ENCODE data around the gene CHST13. TPM values are rescaled to one million over a fixed set of nuclear protein-coding genes. Genes with fewer than 3 reads are reported as not detected.

Gene CHST13
- total RNA-seq, 1 donor from 2014 or later, result not detected

DNA sequence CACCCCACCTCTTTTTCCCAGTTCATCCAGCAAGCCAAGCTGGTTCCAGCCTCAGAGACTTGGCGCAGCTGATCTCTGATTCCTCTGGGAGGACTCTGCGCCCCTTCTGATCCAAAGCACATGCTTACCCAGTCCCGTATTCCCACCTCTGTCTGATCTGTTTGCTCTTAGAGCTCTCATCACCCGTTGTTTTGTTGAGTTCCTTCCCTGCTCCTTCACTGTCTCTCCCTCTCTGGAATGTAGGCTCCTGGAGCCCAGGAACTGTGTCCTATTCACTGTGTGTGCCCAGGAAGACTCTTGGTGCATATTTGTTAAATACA, 46.9 kb upstream of the CHST13 start:
- H3K9me3 Mint-ChIP-seq (ENCODE audit: low read depth), result no peaks in the 10 kb centered on the region
- TF ChIP-seq, protein P1, sequence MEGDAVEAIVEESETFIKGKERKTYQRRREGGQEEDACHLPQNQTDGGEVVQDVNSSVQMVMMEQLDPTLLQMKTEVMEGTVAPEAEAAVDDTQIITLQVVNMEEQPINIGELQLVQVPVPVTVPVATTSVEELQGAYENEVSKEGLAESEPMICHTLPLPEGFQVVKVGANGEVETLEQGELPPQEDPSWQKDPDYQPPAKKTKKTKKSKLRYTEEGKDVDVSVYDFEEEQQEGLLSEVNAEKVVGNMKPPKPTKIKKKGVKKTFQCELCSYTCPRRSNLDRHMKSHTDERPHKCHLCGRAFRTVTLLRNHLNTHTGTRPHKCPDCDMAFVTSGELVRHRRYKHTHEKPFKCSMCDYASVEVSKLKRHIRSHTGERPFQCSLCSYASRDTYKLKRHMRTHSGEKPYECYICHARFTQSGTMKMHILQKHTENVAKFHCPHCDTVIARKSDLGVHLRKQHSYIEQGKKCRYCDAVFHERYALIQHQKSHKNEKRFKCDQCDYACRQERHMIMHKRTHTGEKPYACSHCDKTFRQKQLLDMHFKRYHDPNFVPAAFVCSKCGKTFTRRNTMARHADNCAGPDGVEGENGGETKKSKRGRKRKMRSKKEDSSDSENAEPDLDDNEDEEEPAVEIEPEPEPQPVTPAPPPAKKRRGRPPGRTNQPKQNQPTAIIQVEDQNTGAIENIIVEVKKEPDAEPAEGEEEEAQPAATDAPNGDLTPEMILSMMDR (IDR thresholded peaks at IDR 0.05), result no peak
- no peak for DNase-seq (ENCODE audit: low spot score)
- peaks cover 3% of the 10 kb centered on the region for H3K36me3 Mint-ChIP-seq (ENCODE audit: low read depth)
- no peak overlapping the region for H3K27ac Mint-ChIP-seq (ENCODE audit: unreplicated experiment)
- peak overlapping the region; percentile 54 for H3K4me3 Mint-ChIP-seq (ENCODE audit: unreplicated experiment)
- H3K4me1 Mint-ChIP-seq (ENCODE audit: low read depth), result peaks cover 41% of the 10 kb centered on the region
- no peaks in the 10 kb centered on the region for H3K27me3 Mint-ChIP-seq (ENCODE audit: low read depth)

DNA sequence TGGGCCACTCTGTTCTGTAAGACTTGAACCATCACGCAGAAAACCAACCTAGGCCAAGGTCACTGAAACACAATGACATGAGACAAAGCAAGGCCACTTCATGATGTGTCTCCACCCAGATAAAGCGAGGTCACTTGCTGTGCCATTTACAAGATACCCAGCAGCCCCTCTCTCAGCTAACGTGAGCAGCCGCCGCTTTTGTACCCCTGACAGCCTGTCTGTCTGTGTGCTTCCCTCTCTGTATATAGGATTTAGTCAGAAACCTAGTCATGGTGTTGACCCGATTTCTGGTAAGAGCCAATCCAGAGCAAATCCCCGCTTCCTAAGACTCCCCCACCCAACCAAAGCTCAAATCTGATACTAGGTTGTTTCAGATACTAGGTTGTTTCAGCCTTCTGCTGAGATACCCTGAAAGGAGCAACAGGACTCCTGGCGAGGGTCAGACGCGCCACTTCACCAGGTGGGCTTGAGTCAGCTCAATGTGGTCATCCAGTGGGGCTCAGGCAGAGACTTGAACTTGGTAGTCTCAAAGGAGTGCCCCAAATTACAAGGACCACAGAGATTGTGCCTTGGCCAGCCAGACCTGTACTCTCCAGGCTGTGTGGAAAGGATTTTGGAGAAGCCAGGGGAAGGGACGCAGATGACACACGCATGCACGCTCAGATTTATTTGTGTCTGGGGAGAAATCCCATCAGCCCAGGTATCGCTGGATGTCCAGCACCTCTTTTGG, 45.2 kb upstream of the CHST13 start:
- Mint-ChIP-seq H3K4me1 (ENCODE audit: low read depth) (peaks cover 25% of the 10 kb centered on the region), H3K4me3 (ENCODE audit: unreplicated experiment) (no peak overlapping the region), H3K36me3 (ENCODE audit: low read depth) (no peaks in the 10 kb centered on the region), H3K27me3 (ENCODE audit: low read depth) (no peaks in the 10 kb centered on the region), H3K27ac (ENCODE audit: unreplicated experiment) (no peak overlapping the region), H3K9me3 (ENCODE audit: low read depth) (no peaks in the 10 kb centered on the region)
- TF ChIP-seq, protein P1 (IDR thresholded peaks at IDR 0.05), result no peak
- DNase-seq (ENCODE audit: low spot score), result peak; percentile 59

DNA sequence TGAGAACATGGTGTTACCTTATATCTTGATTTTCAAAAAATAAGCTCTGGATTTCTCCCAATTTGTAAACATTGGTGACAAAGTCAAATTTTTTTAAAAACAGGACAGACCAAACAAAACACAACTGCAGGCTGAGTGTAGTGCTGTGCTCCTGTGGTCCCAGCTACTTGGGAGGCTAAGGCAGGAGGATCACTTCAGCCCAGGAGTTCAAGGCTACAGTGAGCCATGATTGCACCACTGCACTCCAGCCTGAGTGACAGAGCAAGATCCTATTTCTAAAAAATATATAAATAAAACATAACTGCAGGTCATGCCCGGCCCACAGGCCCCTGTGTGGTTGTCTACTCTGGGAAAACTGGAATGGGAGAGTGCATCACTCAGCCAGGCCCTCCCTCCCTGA, 44.3 kb upstream of the CHST13 start:
- H3K4me3 Mint-ChIP-seq (ENCODE audit: unreplicated experiment), result no peak overlapping the region
- H3K36me3 Mint-ChIP-seq (ENCODE audit: low read depth), result no peaks in the 10 kb centered on the region
- peaks cover 16% of the 10 kb centered on the region for H3K4me1 Mint-ChIP-seq (ENCODE audit: low read depth)
- TF ChIP-seq, protein P1 (IDR thresholded peaks at IDR 0.05), result no peak
- H3K27me3 Mint-ChIP-seq (ENCODE audit: low read depth), result no peaks in the 10 kb centered on the region
- no peak overlapping the region for H3K27ac Mint-ChIP-seq (ENCODE audit: unreplicated experiment)
- DNase-seq (ENCODE audit: low spot score), result no peak
- H3K9me3 Mint-ChIP-seq (ENCODE audit: low read depth), result no peaks in the 10 kb centered on the region

DNA sequence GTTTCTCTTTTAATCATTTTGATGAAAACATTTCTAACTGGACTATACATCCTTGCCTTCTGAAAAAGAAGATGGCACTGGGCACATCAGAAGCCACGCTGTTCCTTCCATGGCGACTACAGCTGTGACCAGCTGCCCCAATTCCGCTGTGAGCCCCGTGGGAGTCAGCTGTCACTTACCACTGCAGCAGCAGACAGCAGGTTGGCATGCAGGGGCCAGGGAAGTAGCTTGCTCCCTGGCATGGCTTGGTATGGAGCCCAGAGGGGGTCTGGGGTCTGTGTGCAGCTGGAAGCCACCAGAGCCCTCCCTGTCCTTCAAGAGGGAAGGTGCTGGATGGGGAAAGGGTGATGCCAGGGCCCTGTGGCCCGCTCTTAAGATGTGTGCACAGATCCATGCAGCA, 43.7 kb upstream of the CHST13 start:
- Mint-ChIP-seq H3K27me3 (ENCODE audit: low read depth) (no peaks in the 10 kb centered on the region), H3K4me1 (ENCODE audit: low read depth) (peaks cover 15% of the 10 kb centered on the region), H3K27ac (ENCODE audit: unreplicated experiment) (no peak overlapping the region), H3K4me3 (ENCODE audit: unreplicated experiment) (no peak overlapping the region), H3K36me3 (ENCODE audit: low read depth) (no peaks in the 10 kb centered on the region), H3K9me3 (ENCODE audit: low read depth) (no peaks in the 10 kb centered on the region)
- TF ChIP-seq, protein P1 (IDR thresholded peaks at IDR 0.05), result no peak
- no peak for DNase-seq (ENCODE audit: low spot score)

DNA sequence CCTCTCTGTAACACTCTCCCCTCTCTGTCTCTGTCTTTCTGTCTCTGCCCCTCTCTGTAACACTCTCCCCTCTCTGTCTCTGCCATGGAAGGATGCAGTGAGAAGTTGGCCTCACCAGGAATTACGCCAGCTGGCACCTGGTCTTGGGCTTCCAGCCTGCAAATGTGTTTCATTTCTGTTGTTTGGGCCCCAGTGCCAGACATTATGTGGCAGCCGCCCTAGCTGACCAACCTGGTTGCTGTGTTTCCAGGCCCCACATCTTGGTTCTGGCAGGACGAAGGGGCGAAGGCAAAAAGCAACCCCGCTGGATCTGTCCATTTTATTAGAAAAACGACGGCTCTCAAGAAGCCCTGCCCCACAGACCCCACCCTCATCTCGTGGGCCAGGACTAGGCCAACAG, 43.1 kb upstream of the CHST13 start:
- no peak overlapping the region for H3K4me3 Mint-ChIP-seq (ENCODE audit: unreplicated experiment)
- H3K27ac Mint-ChIP-seq (ENCODE audit: unreplicated experiment), result no peak overlapping the region
- TF ChIP-seq, protein P1 (IDR thresholded peaks at IDR 0.05), result no peak
- no peak for DNase-seq (ENCODE audit: low spot score)
- no peaks in the 10 kb centered on the region for H3K36me3 Mint-ChIP-seq (ENCODE audit: low read depth)
- peaks cover 15% of the 10 kb centered on the region for H3K4me1 Mint-ChIP-seq (ENCODE audit: low read depth)
- no peaks in the 10 kb centered on the region for H3K27me3 Mint-ChIP-seq (ENCODE audit: low read depth)
- H3K9me3 Mint-ChIP-seq (ENCODE audit: low read depth), result no peaks in the 10 kb centered on the region

Data from chondrocyte (in vitro differentiated cells).